HG02870 (cell line): Measurements from ENCODE around the gene SUSD3.

Experiments
- ATAC-seq: cut with Tn5 transposase; IDR thresholded peaks from one replicate; pipeline ENCODE4 v1.9.1; 2021; ENCODE audit warnings: mild to moderate bottlenecking, moderate library complexity; ENCODE audit not compliant: unreplicated experiment

SUSD3 gene

DNA sequence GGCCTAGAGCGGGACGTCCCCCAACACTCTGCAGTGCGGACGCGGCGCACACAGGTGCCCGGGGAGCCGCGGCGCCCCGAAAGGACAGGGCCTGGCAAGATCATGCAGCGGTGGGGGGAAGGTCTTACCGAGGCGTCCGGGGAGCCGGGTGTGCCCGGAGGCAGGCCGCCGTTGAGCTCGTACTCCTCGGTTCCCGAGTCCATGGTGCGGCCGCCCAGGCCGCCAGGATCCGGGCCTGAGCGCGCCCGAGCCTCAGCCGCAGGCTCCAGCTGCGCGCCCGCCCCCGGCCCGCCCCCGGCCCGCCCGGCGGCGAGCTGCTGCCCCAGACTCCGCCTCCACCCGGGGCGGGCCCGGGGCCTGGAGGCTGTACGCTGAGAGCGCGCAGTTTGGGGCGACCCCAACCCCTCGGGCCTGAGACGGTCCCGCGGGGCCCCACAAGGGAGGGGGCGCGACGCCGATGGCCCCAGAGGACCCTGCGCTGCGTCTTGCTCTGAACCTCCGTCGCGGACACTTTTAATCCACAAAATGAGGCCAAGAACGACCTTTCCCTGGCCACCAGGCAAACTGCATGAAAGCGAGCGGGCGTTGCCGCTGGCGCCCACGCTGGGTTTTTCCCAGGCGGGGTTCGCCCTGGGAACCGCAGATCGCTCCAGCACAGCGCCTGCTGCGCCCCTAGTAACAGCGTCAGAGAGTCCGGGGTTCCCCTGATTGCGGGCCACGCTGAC is 75.7 kb downstream of the SUSD3 start, which contains the start of gene NINJ1:
Gene NINJ1, minus strand, starts transcription at position 237 of the 725 bp plus-strand sequence. Its CDS starts 34 bp downstream, at position 203.
- peak; percentile 73 for ATAC-seq
